Activated CD8-positive, alpha-beta memory T cell treated with anti-CD3 and anti-CD28 coated beads, Interleukin-2, amount 50 U/mL, for 1 hour (primary cell): Measurements from ENCODE around the gene CERS6.
"Not testable (repeated sequence)": the region's sequence is repeated elsewhere in the genome, so short reads cannot be mapped to it uniquely, and the experiment has no call there.

Source experiments
- DNase-seq: peaks from one replicate; pipeline ENCODE4 v3.0.0-alpha.2; 2020; ENCODE audit errors: extremely low read depth

Gene CERS6, protein sequence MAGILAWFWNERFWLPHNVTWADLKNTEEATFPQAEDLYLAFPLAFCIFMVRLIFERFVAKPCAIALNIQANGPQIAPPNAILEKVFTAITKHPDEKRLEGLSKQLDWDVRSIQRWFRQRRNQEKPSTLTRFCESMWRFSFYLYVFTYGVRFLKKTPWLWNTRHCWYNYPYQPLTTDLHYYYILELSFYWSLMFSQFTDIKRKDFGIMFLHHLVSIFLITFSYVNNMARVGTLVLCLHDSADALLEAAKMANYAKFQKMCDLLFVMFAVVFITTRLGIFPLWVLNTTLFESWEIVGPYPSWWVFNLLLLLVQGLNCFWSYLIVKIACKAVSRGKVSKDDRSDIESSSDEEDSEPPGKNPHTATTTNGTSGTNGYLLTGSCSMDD

DNA sequence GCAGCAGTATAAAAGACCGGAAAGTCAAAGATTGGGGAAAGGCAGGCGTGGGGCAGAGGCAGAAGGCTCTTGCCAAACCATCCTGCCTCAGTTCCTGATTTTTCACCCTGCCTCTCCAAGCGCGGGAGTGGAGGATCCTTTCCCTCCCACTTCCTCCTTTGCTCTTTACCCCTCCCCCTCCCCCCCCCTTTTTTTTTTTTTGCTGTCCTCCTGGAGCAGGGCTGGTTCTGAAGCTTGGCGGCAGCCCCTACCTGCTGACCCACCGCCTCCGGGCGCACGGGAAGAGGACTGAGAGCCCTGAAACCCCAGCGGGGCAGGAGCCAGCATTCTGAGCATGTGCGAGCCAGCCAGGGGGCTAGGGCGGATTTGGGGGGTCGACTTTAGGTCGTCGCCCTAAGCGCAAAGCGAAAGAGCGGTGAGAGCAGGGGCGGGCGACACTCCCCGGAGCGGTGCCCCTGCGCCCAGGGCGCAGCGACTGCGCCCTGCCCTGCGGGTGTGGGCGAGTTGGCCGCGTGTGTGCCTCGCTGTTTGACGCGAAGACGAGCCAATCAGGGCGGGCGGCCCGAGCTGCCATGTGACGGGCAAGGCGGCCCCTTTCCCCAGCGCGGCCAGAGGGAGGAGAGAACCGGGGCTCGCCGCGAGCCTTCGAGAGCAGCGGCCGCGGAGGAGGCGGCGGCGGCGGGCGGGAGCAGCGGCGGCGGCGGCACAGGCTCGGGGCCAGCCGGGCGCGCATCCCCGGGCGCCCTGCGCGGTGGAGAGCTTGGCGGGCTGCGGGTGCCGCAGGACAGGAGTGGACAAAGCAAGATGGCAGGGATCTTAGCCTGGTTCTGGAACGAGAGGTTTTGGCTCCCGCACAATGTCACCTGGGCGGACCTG, at the start of gene CERS6:
TSS of gene CERS6 (plus strand) at position 628 of the 876 bp plus-strand sequence. CDS start at position 805, 177 bp downstream.
- no peak for DNase-seq

DNA sequence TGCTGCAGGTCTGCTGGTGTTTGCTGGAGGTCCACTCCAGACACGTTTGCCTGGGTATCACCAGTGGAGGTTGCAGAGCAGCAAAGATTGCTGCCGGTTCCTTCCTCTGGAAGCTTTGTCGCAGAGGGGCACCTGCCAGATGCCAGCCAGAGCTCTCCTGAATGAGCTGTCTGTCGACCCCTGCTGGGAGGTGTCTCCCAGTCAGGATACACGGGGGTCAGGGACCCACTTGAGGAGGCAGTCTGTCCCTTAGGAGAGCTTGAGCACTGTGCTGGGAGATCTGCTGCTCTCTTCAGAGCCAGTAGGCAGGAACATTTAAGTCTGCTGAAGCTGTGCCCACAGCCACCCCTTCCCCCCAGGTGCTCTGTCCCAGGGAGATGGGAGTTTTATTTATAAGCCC, 43.8 kb upstream of the CERS6 start:
- DNase-seq, result not testable (repeated sequence)

DNA sequence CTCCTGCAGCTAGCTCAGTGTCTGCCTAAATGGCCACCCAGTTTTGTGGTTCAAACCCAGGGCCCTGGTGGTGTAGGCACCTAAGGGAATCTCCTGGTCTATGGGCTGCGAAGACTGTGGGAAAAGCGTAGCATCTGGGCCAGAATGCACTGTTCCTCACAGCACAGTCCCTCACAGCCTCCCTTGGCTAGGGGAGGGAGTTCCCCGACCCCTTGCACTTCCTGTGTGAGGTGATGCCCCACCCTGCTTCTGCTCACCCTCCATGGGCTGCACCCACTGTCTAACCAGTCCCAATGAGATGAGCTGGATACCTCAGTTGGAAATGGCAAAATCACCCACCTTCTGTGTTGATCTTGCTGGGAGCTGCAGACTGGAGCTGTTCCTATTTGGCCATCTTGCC, 43.0 kb upstream of the CERS6 start:
- not testable (repeated sequence) for DNase-seq

DNA sequence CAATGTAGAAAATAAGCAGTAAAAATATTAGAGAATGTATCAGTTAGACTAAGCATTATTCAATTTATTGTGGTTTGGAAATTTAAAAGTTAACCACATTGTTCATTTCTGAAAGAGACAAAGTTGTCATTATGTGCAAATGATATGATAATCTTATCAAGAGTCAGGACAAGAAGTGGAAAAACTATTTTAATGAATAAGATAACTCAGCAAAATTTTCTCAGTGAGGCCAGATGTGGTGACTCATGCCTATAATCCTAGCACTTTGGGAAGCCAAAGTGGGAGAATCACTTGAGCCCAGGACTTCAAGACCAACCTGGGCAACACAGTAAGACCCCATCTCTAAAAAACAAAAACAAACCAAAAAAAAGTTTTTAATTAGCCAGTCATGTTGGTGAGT, 39.5 kb upstream of the CERS6 start:
- no peak for DNase-seq

- DNase-seq, result no peak
Observed at GRCh38 chr2:168422584-168422983, 33.5 kb upstream of the CERS6 start.

DNA sequence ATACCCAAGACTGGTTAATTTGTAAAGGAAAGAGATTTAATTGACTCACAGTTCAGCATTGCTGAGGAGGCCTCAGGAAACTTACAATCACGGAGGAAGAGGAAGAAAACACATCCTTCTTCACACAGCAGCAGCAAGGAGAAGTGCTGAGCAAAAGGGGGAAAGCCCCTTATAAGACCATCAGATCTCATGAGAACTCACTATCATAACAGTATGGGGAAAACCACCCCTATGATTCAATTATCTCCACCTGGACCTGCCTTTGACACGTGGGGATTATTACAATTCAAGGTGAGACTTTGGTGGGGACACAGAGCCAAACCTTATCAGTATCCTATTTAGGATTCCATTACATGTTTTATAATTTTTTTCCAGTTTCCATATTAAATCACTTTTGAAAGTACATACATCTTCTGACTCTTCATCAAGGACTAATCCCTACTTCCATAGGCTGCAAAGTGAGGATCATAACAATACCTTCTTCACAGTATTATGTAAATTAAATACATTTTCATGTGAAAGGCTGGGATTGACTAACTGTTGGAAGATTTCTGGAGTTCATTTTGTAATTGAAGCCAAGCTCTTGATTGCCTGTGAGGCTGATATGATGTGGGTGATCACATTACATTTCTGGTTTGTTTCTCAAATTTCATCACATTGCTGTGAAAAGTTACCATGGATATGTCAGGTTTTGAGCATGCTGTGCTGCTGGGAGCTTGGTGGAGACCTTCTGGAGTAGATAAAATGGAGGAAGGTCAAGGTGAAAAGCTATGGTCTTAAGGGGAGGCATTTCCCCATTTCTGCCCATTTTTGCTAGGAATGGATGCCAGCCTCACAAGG, 31.7 kb upstream of the CERS6 start:
- no peak for DNase-seq

DNA sequence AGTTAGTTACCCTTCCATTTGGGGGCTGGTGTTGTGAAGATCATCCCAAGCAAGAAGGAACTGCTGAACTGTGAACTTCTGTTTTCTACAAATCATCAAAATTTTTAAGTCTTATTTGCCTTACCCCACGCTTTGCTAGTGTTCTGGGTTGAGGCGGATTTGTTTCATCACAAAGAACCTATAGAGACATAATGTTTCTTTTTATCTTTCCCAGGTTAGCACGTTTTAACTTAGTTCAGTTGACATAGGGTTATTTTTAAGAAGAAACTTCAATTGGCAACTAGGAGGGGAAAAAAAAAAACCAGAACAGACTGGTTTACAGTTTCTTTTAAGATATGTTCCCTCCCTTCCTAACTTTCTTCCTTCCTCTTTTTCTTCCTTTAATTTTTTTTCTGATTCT, 31.1 kb upstream of the CERS6 start:
- no peak for DNase-seq

DNA sequence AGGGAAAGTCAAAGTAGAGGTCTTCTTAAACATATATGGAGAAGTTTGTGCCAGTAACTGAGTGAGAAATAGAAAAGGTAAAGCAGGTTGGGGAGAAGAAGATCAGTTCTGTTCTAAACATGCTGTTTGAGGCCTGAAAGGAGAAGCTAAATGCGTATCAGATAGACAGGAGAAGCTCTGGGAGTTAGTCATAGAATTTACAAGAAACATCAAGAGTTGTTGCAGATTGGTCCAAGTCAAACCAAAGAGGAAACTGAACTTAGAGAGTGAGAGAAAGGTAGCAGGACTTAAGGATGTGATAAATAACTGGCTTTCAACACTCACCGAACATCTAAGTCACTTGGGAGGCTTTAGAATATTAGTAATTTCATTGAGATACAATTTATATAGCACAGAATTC, 29.2 kb upstream of the CERS6 start:
- no peak for DNase-seq

DNA sequence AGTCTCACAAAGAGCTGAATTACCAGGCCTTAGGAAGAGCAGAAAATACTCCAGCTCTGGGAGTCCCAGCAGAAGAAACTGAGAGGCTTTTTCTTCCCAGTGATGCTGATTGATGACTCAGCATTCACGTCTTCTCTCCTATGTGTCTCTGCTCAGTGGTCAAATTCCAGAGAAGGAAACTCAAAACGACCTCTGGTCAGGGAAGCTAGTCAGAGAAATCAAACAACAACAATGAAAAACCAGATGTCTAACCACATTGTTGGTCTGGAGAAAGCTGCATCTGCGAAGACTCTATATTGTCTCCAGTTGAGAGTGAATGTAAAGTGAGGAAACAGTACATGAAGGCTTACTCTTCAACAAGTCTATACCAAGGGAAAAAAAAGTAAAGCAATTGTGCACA, 28.6 kb upstream of the CERS6 start:
- no peak for DNase-seq

GRCh38 chr2:168428431-168428830, 27.6 kb upstream of the CERS6 start:
- no peak for DNase-seq

DNA sequence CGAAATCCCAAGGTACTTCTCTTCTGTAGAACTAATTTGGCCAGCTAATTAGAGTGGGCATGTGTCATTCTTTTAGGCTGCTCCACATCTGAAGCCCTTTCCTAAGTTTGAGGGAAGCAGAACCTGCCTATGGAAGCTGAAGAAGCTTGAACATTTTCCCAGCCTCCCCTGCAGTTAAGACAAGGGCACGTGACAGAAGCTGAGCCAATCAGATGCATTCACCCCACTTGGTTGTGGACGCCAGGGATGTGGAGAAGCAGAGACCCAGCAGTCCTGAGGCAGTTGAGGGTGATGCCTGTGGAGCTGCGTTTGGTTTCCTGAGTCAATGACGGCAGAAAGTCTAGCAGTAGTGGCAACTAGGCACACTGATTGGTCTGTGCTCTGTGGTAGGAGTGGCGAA, 26.1 kb upstream of the CERS6 start:
- no peak for DNase-seq

GRCh38 chr2:168430431-168430830, 25.6 kb upstream of the CERS6 start:
- DNase-seq, result no peak

DNA sequence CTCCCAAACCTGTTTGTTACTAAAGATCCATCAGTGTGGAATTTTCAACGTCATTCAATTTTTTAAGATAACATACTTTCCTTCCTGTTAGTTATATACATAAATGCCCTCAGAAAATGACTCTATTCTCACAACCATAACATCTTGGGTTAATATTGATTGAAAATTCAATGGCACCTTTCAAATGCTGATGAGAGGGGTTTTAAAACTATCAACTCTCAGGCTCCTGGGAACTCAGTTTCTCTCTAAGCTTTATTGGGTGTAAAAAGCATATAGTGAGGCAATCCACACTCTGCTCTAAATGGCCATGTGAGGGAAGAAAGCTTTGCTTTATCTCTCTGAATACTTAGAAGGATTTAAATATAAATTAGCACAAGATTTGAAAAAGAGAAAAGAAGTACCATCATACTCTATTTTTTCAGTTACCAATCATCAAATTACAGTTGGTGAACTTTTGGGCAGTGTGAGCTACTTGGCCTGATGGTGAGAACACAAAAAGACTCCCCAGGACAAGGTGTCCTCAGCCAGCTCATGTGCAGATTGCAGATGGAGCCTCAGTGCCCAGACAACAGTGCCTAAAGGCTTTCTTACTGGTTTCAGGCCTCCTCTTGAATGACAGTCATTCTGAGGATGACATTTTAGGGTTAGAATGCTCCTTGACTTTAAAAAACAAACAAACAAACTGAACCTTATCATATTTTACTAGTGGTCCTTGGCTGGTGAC, 24.6 kb upstream of the CERS6 start:
- DNase-seq, result no peak

DNA sequence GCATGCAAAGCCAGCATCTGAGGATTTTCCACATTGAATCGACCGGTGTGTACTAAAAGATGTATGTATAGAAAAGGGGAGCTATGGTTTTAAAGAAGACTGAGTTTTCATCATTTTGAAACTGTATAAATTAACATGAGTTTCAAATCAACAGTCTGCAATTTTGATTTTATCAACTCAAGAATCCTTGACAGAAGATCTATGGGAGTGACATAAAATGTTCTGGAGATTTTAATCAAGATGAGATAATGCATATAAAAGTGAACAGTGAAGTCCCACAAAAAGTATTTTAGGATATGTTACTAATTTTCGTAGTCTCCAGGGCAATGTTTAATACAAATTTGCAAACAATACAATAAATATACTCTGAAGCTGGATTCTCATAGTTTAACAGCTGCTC, 24.0 kb upstream of the CERS6 start:
- no peak for DNase-seq

- DNase-seq, result no peak
Observed at GRCh38 chr2:168432565-168433186, 23.4 kb upstream of the CERS6 start.

DNA sequence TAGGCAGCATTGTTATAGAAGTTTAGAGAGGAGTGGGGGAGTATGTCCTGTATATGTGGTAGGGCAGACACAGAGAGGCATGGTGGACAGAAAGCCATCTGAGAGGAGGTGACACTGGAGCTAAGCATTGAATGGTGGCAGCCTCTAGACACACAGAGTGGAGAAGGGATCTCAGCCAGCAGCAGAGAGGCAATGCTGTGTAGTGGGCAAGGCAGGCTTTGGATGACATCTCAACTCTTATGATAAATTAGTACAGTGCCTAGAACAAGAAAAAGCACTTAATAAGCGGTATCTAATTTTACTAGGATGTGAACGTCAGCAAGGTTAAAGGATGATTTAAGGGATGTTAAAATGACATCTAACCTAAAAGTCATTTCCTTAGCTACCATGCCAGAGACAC, 22.5 kb upstream of the CERS6 start:
- DNase-seq, result no peak

GRCh38 chr2:168434146-168434545, 21.9 kb upstream of the CERS6 start:
- DNase-seq, result no peak

DNA sequence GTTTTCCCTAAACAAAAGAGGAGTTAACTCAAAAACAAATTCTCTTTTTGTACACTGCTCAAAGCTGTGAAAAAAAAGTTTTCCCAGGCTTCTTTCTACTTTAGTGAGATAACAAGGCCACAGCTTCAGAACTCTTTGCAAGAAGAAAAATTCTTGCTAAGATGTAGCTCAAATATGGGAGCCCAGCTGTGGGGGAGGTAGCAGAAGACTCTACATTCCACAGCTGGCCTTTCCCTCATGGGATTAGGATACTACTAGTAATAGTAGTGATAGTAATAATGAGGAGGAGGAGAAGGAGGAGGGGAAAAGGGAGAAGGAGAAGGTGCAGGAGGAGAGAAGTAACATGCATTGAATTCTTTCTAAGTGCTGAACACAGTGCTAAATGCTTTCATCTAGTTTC, 19.2 kb upstream of the CERS6 start:
- no peak for DNase-seq

GRCh38 chr2:168438553-168438952, 17.5 kb upstream of the CERS6 start:
- DNase-seq, result no peak

DNA sequence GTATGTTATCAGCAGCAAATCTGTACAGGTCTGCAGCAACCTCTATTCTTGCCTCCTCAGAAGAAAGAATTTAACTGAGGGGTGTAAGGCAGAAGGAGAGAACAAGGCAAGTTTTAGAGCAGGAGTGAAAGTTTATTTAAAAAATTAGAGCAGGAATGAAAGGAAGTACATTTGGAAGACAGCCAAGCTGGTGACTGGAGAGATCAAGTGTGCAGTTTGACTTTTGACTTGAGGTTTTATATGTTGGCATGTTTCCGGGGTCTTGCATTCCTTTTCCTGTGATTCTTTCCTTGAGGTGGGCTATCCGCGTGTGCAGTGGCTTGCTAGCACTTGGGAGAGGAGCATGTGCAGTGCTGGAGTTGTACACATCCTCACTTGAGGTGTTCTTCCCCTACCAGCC, 16.5 kb upstream of the CERS6 start:
- no peak for DNase-seq
